NCI-H128 (cell line): ENCODE results near the gene HCN2.
"Not testable (repeated sequence)": the region's sequence is repeated elsewhere in the genome, so short reads cannot be mapped to it uniquely, and the experiment has no call there.

Experiments used
- DNase-seq: peaks from one replicate; lab custom pipeline; 2025; ENCODE audit not compliant: unreplicated experiment; lab: John Stamatoyannopoulos, UW

Gene HCN2

GRCh38 chr19:602391-603301 is 13.0 kb downstream of the HCN2 start:
- DNase-seq, result no peak

- not testable (repeated sequence) for DNase-seq
These were observed 13.6 kb downstream of the HCN2 start for GRCh38 chr19:603302-603639.

GRCh38 chr19:603779-604178 is 14.1 kb downstream of the HCN2 start:
- DNase-seq, result not testable (repeated sequence)

- no peak for DNase-seq
These were observed 14.7 kb downstream of the HCN2 start for GRCh38 chr19:604355-604754.

GRCh38 chr19:605061-605971 is 15.6 kb downstream of the HCN2 start:
- DNase-seq, result not testable (repeated sequence)

- DNase-seq, result no peak
These were observed 17.8 kb downstream of the HCN2 start for GRCh38 chr19:607301-608154.

GRCh38 chr19:608155-609003 is 18.7 kb downstream of the HCN2 start:
- no peak for DNase-seq

- DNase-seq, result no peak
These were observed 19.3 kb downstream of the HCN2 start for GRCh38 chr19:609004-609346.

GRCh38 chr19:610071-610800 is 20.6 kb downstream of the HCN2 start:
- no peak for DNase-seq

- no peak for DNase-seq
These were observed 21.3 kb downstream of the HCN2 start for GRCh38 chr19:610801-611480.

- no peak for DNase-seq
These were observed 21.8 kb downstream of the HCN2 start for GRCh38 chr19:611481-611868.

- no peak for DNase-seq
These were observed 23.3 kb downstream of the HCN2 start for GRCh38 chr19:612941-613340.

- DNase-seq, result no peak
These were observed 24.3 kb downstream of the HCN2 start for GRCh38 chr19:613732-614567.

GRCh38 chr19:615619-616018 is 25.9 kb downstream of the HCN2 start:
- no peak for DNase-seq

- DNase-seq, result no peak
These were observed 26.5 kb downstream of the HCN2 start for GRCh38 chr19:616062-616700.

- no peak for DNase-seq
These were observed 27.3 kb downstream of the HCN2 start for GRCh38 chr19:616747-617526.
